Subcutaneous abdominal adipose tissue (tissue), 5 donors: Measurements from ENCODE around the gene DPP6.
"Not testable (repeated sequence)": the region's sequence is repeated elsewhere in the genome, so short reads cannot be mapped to it uniquely, and the experiment has no call there.

Experiments
- H3K27ac ChIP-seq: one replicate; pipeline ENCODE4 v1.7.0; 2013; ENCODE audit warnings: low read depth, mild to moderate bottlenecking, inconsistent platforms, low read length, moderate library complexity
- H3K27me3 ChIP-seq, 5 donors: one replicate each; pipeline ENCODE4 v1.7.0; 2013; ENCODE audit warnings: low read length in 5 of 5, inconsistent platforms in 1 of 5; ENCODE audit not compliant: control insufficient read depth in 5 of 5, insufficient read depth in 4 of 5
- H3K36me3 ChIP-seq, 5 donors: one replicate each; pipeline ENCODE4 v1.7.0; 2013; ENCODE audit warnings: low read length in 5 of 5; ENCODE audit not compliant: control insufficient read depth in 5 of 5, insufficient read depth in 5 of 5
- H3K4me1 ChIP-seq, 5 donors: one replicate each; pipeline ENCODE4 v1.7.0; 2013; ENCODE audit warnings: low read length in 5 of 5, mild to moderate bottlenecking in 3 of 5, moderate library complexity in 1 of 5; ENCODE audit not compliant: control insufficient read depth in 5 of 5, insufficient read depth in 5 of 5
- H3K4me3 ChIP-seq, 5 donors: one replicate each; pipeline ENCODE4 v1.7.0; 2013; ENCODE audit warnings: low read length in 5 of 5, low read depth in 1 of 5
- H3K9ac ChIP-seq, 5 donors: one replicate each; pipeline ENCODE4 v1.7.0; 2013; ENCODE audit warnings: low read length in 5 of 5, mild to moderate bottlenecking in 4 of 5, moderate library complexity in 3 of 5
- H3K9me3 ChIP-seq, 5 donors: one replicate each; pipeline ENCODE4 v1.7.0; 2013; ENCODE audit warnings: low read length in 5 of 5; ENCODE audit not compliant: control insufficient read depth in 5 of 5
- donor health status: healthy.
- donor health status: healthy.
- donor health status: healthy.
- donor health status: healthy.
- donor health status: healthy.

Gene DPP6

DNA sequence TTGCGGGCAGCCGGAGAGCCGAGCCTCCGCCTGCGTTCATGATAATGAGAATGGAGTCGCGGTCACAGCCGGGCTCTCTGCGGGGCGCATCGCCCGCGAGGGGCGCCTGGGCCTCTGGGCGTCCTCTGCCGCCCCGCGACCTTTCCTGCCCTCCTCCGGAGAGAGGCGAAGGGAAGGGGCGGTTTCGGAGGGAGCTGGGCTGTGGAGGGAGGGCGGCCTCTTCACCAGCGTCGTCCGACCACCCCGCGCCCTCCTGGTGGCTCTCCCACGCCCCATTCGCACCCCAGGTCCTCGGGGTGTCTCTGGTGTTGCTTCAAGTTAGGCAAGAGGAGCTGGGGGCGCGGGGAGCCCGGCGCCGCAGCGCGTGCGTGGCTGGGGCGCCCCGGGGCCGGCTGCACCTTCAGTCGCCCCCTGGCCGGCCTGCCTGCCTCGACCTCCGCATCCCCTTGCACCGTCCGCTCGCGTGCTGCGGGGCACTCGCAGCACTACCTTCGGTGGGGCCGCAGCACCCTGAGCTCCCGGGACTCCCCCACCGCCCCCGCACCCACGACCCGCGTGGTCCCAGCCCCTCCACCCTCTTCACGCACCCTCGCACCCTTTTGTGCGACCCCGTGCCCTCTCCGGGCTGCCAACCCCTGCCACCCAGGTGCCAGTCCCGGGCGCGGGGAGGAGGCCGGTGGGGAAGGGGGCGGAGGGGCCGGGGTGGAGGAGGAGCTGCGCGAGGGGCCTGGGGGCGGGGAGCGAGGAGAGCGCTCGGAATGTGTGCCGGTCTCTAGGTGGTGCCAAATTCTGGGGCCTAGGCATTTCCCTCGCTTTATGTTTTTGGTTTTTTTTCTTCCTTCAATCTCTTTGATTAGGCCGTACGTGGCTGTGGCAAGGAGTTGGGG is at the start of gene DPP6:
TSS of gene DPP6 (plus strand) at position 756 of the 887 bp plus-strand sequence.
- not testable (repeated sequence) for H3K4me1 ChIP-seq, H3K9ac ChIP-seq, H3K27me3 ChIP-seq, H3K4me3 ChIP-seq, H3K36me3 ChIP-seq, H3K9me3 ChIP-seq, H3K27ac ChIP-seq

DNA sequence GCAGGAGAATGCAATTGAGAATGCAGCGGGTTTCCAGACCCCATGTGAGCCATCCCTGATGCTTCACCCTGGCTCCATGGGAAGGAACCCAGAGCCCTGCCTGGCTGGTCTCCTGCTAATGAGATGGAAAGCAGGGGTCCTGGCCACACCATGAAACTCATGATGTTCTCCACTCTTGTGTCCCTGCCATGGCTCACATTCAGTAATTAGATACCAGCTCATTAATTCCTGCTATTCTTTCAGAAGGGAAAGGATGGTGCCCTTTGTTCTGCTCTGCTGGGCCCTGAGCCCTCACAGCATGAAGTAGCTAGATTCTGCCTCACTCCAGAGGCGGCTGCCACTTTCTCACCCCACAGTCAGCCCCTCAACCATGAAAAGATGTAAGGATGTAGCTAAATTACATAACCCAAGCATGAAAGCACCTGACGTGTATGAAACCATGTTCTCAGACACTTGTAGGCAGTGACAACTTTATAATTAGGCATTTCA is 42.7 kb upstream of the DPP6 start:
- H3K9ac ChIP-seq, H3K4me3 ChIP-seq, H3K27ac ChIP-seq, H3K27me3 ChIP-seq, H3K36me3 ChIP-seq, H3K9me3 ChIP-seq, H3K4me1 ChIP-seq: not testable (repeated sequence)

DNA sequence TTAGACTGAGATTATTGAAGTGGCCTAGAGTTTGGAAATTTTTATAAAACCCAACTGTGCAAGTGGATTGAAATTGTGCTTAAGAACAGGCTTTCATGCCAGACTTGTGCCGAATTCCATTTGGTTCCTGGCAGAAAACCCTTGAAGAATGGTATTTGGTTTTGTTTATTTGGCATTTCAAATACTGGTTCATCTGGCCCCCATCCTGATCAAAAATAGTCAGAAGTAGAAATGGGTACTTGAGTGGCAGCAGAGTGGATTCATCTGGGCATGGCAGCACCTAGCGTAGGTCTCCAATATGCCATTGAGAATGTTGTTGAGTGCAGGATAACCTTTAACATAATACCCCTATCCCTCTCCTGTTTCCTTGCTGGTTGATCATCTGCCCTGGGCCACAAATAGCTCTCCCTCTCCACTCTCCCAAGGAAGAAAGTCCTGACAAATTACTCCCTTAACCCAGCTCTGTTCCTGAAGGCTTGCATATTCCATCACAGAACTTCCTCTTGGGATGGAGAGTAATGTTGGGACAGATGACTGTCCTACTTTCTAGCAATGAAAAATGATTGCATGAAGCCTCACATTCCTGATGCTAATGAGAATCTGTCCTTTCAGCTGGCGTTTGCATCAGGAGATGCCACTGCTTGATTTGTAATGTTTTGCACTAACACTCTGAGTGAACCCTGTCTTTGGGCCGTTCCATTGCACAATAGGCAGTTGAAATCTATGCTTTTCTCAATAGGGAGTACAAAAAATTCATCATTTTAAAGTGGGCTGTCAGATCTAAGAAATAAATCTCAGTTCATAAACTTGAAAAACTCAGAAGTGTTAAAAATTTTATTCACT is 41.3 kb upstream of the DPP6 start:
- not testable (repeated sequence) for H3K36me3 ChIP-seq, H3K27me3 ChIP-seq, H3K27ac ChIP-seq, H3K4me1 ChIP-seq, H3K9ac ChIP-seq, H3K9me3 ChIP-seq, H3K4me3 ChIP-seq

DNA sequence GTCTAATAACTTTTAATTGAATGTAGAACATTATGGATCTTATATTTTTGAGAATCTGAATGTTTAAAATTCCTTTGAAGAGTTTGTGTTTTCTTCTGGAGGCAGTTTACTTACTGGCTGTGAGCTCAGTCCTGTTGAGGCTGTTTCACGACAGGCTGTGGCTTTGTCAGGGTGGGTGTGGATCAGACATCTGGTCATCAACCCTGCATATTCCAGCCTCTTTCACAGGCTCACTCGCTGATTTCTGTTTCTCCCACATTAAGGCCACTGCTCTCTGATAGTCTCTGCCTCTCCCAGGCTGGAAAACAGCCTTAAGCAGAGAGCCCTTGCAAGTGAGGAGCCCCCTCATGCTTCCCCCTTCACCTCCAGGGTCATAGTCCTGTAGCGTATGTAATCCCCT is 39.4 kb upstream of the DPP6 start:
- not testable (repeated sequence) for H3K9me3 ChIP-seq, H3K36me3 ChIP-seq, H3K4me3 ChIP-seq, H3K9ac ChIP-seq, H3K27ac ChIP-seq, H3K4me1 ChIP-seq, H3K27me3 ChIP-seq

DNA sequence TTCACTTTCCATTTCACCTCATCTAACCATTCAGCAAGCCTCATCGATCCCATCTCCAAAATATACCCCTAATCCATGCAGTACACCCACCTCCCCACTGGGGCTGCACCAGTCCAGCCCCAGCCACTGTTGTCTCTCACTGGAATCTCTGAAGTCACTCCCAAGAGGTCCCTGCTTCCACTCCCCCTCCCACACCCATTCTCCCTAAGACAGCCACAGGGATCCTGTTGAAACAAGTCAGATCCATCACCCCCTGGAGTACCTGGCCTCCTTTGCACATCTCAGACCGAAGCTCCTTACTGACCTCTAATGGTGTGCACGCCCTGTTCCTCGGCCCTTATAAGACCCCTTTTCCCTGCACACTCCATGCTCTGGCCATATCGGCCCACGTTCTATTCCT is 36.6 kb upstream of the DPP6 start:
- H3K27me3 ChIP-seq, H3K9ac ChIP-seq, H3K27ac ChIP-seq, H3K36me3 ChIP-seq, H3K4me3 ChIP-seq, H3K9me3 ChIP-seq, H3K4me1 ChIP-seq: not testable (repeated sequence)

DNA sequence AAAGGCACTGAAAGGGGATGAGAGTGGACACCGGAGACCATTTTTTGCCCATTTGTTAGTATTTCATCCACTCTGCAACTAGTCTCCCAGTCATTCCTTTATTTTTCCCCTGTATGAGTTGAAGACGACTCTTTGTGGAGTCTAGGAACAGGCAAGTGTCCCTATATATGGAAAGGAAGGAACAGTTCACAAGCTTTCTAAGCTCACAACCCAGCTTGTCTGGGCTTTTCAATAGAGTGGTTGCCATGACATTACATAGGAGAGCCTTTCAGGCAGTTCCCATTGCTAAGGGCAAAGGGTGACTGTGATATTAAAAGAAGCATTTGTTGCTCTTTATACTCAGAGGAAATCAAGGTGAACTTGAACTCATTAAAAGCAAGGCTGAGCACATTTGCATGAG is 33.8 kb upstream of the DPP6 start:
- not testable (repeated sequence) for H3K4me1 ChIP-seq, H3K9me3 ChIP-seq, H3K27ac ChIP-seq, H3K9ac ChIP-seq, H3K4me3 ChIP-seq, H3K27me3 ChIP-seq, H3K36me3 ChIP-seq

DNA sequence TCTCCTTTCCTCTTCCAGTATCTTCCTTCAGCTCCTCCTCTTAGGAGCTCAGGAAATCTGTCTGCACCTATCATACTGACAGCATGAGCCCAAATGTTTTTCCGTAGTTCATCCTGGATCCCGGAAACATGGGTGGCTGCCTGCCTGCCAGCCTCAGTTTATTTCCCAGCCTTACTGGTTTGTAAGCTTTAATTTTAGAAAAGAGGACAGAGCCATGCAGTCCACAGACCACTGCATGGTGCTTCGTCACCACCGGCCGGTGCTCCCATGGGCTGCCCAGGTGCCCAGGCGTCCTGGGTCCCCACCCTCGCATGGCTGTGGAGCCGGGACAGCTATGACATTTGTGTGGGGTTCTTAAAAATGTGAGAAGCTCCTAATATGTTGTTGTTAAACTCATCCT is 24.4 kb upstream of the DPP6 start:
- H3K4me3 ChIP-seq, H3K4me1 ChIP-seq, H3K9me3 ChIP-seq, H3K36me3 ChIP-seq, H3K27ac ChIP-seq, H3K27me3 ChIP-seq, H3K9ac ChIP-seq: not testable (repeated sequence)

DNA sequence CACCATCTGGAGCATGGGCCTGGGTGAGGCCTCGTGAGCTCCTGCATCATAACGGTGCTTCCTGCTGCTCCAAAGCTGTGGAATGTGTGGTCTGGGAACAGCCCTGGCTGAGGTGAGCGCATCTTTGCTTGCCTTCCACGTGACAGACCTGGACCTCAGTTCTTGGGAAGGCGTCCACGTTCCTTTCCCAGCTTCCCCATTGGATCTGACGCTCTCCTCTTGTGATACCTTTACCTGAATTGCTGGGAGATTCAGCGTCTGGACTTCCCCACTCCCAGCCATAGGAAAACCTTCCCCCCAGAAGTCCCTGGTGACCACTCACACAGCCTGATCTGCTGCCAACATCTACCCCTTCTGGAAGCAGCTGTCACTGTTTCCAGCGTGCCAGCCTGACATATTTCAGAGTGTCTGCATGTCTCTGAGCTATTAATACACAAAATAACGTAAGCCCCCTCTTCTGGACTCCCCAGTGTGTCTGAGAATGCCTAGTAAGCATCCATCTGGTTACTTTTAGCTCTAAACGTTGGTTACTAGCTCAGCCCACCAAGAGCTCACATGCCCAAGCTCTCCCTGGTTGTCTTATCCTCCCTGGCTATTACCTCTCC is 21.6 kb upstream of the DPP6 start:
- H3K4me1 ChIP-seq, H3K9me3 ChIP-seq, H3K36me3 ChIP-seq, H3K4me3 ChIP-seq, H3K27ac ChIP-seq, H3K27me3 ChIP-seq, H3K9ac ChIP-seq: not testable (repeated sequence)

DNA sequence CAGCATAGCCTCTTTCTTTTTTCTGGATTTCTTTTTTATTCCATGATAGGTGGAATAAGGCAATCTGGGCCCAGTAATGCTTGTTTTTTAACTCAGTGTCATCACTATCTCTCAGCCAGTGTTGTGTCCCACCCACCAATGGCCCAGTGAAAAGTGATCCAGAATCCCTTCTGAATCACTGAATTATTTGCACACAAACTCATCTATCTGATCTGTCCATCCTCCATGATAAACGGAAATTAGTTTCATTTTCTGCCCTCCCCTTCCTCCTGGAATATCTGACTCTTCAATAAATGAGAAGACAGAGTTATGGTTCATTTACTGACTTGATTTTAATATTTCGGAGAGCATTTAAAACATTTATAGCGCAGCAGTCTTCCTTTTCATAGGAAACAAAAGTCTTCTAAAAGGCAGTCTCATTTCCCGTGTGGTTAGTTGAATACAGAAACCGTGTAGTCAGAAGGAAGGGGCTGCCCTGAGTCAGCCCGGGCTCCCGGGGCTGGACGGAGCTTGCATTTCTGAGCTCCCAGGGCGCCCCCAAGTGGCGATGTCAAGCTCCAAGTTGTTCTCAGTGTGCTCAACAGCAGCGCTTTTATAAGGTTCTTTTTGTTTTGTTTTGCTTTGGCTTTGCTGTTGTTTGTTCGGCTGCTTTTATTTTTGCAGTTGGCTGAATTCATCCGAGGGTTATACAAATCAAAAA is 12.6 kb upstream of the DPP6 start:
- H3K4me1 ChIP-seq, H3K4me3 ChIP-seq, H3K9ac ChIP-seq, H3K27me3 ChIP-seq, H3K36me3 ChIP-seq, H3K27ac ChIP-seq, H3K9me3 ChIP-seq: not testable (repeated sequence)

DNA sequence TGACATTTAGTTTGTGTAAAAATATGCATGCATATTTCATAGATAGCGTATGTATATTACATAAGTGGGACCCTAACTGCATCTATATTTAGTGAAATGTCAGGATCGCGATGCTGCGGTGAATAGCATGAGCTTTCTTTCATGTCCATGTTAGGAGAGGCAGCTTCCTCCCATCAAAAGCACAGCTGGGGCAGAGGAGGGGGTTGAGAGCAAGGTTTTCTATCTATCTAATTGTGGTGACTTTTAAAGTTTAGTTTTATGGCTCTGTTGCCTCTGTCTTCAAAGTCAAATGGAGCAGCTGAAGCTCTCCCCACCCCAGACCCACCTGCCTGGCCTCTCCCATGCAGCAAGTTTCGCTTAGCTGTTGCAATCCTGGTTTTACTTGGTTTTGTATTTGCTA is 1.8 kb upstream of the DPP6 start:
- not testable (repeated sequence) for H3K27me3 ChIP-seq, H3K4me1 ChIP-seq, H3K36me3 ChIP-seq, H3K9ac ChIP-seq, H3K27ac ChIP-seq, H3K9me3 ChIP-seq, H3K4me3 ChIP-seq
